ENCODE results near the gene KIF7.

KIF7 gene

GRCh38 chr15:89664441-89665350 is 9.4 kb upstream of the KIF7 start:
- H3K9me3 Mint-ChIP-seq: no peaks in the 10 kb centered on the region
- H3K4me1 Mint-ChIP-seq (ENCODE audit: low read depth): peaks cover 9% of the 10 kb centered on the region
- H3K4me3 Mint-ChIP-seq: no peak overlapping the region
- H3K36me3 Mint-ChIP-seq (ENCODE audit: low read depth): no peaks in the 10 kb centered on the region
- intact Hi-C loops (cut with micrococcal nuclease): no loop called here
- H3K27ac Mint-ChIP-seq: no peak overlapping the region
- H3K27me3 Mint-ChIP-seq: peaks cover 30% of the 10 kb centered on the region

- Mint-ChIP-seq H3K27ac (peak overlapping the region; percentile 9), H3K36me3 (ENCODE audit: low read depth) (no peaks in the 10 kb centered on the region), H3K4me3 (no peak overlapping the region), H3K27me3 (peaks cover 35% of the 10 kb centered on the region), H3K9me3 (no peaks in the 10 kb centered on the region), H3K4me1 (ENCODE audit: low read depth) (peaks cover 15% of the 10 kb centered on the region)
- intact Hi-C loops (cut with micrococcal nuclease): no loop called here
Measured at GRCh38 chr15:89662893-89663626, 7.8 kb upstream of the KIF7 start.

GRCh38 chr15:89660556-89660955 is 5.3 kb upstream of the KIF7 start:
- intact Hi-C loops (cut with micrococcal nuclease): no loop called here
- Mint-ChIP-seq H3K9me3 (no peaks in the 10 kb centered on the region), H3K4me1 (ENCODE audit: low read depth) (peaks cover 15% of the 10 kb centered on the region), H3K4me3 (no peak overlapping the region), H3K27ac (no peak overlapping the region), H3K27me3 (peaks cover 39% of the 10 kb centered on the region), H3K36me3 (ENCODE audit: low read depth) (no peaks in the 10 kb centered on the region)

- H3K36me3 Mint-ChIP-seq (ENCODE audit: low read depth): no peaks in the 10 kb centered on the region
- intact Hi-C loops (cut with micrococcal nuclease): no loop called here
- no peak overlapping the region for H3K4me3 Mint-ChIP-seq
- H3K27ac Mint-ChIP-seq: no peak overlapping the region
- H3K4me1 Mint-ChIP-seq (ENCODE audit: low read depth): peaks cover 18% of the 10 kb centered on the region
- H3K9me3 Mint-ChIP-seq: no peaks in the 10 kb centered on the region
- peaks cover 43% of the 10 kb centered on the region for H3K27me3 Mint-ChIP-seq
Measured at GRCh38 chr15:89659295-89659694, 4.0 kb upstream of the KIF7 start.

- Mint-ChIP-seq H3K4me1 (ENCODE audit: low read depth) (peaks cover 15% of the 10 kb centered on the region), H3K27ac (no peak overlapping the region), H3K9me3 (no peaks in the 10 kb centered on the region), H3K36me3 (ENCODE audit: low read depth) (no peaks in the 10 kb centered on the region), H3K4me3 (no peak overlapping the region), H3K27me3 (peaks cover 53% of the 10 kb centered on the region)
- intact Hi-C loops (cut with micrococcal nuclease): no loop called here
Measured at GRCh38 chr15:89657686-89658200, 2.5 kb upstream of the KIF7 start.

GRCh38 chr15:89656116-89656815 is 999 bp upstream of the KIF7 start:
- Mint-ChIP-seq H3K27ac (no peak overlapping the region), H3K9me3 (no peaks in the 10 kb centered on the region), H3K4me1 (ENCODE audit: low read depth) (peaks cover 14% of the 10 kb centered on the region), H3K4me3 (no peak overlapping the region), H3K27me3 (peaks cover 55% of the 10 kb centered on the region), H3K36me3 (ENCODE audit: low read depth) (no peaks in the 10 kb centered on the region)
- intact Hi-C loops (cut with micrococcal nuclease): no loop called here

- peaks cover 12% of the 10 kb centered on the region for H3K4me1 Mint-ChIP-seq (ENCODE audit: low read depth)
- H3K4me3 Mint-ChIP-seq: peak overlapping the region; percentile 72
- no peaks in the 10 kb centered on the region for H3K36me3 Mint-ChIP-seq (ENCODE audit: low read depth)
- intact Hi-C loops (cut with micrococcal nuclease): no loop called here
- H3K27me3 Mint-ChIP-seq: peaks cover 52% of the 10 kb centered on the region
- no peak overlapping the region for H3K27ac Mint-ChIP-seq
- no peaks in the 10 kb centered on the region for H3K9me3 Mint-ChIP-seq
Measured at GRCh38 chr15:89654301-89654761, 936 bp downstream of the KIF7 start.

- no peak overlapping the region for H3K4me3 Mint-ChIP-seq
- no peak overlapping the region for H3K27ac Mint-ChIP-seq
- H3K27me3 Mint-ChIP-seq: peaks cover 50% of the 10 kb centered on the region
- peaks cover 8% of the 10 kb centered on the region for H3K4me1 Mint-ChIP-seq (ENCODE audit: low read depth)
- no peaks in the 10 kb centered on the region for H3K9me3 Mint-ChIP-seq
- intact Hi-C loops (cut with micrococcal nuclease): no loop called here
- no peaks in the 10 kb centered on the region for H3K36me3 Mint-ChIP-seq (ENCODE audit: low read depth)
Measured at GRCh38 chr15:89653578-89653977, 1.7 kb downstream of the KIF7 start.

- Mint-ChIP-seq H3K4me1 (ENCODE audit: low read depth) (peaks cover 8% of the 10 kb centered on the region), H3K27me3 (peaks cover 48% of the 10 kb centered on the region), H3K4me3 (no peak overlapping the region)
Measured at GRCh38 chr15:89652666-89653065, 2.6 kb downstream of the KIF7 start.

GRCh38 chr15:89652131-89652530 is 3.1 kb downstream of the KIF7 start:
- H3K9me3 Mint-ChIP-seq: no peaks in the 10 kb centered on the region
- no peak overlapping the region for H3K4me3 Mint-ChIP-seq
- peaks cover 50% of the 10 kb centered on the region for H3K27me3 Mint-ChIP-seq
- H3K36me3 Mint-ChIP-seq (ENCODE audit: low read depth): no peaks in the 10 kb centered on the region
- peaks cover 11% of the 10 kb centered on the region for H3K4me1 Mint-ChIP-seq (ENCODE audit: low read depth)
- H3K27ac Mint-ChIP-seq: no peak overlapping the region
- intact Hi-C loops (cut with micrococcal nuclease): no loop called here

More at GRCh38 chr15:89652666-89653065, 2.6 kb downstream of the KIF7 start:
- no peak overlapping the region for H3K27ac Mint-ChIP-seq
- no peaks in the 10 kb centered on the region for H3K36me3 Mint-ChIP-seq (ENCODE audit: low read depth)
- H3K9me3 Mint-ChIP-seq: no peaks in the 10 kb centered on the region
- intact Hi-C loops (cut with micrococcal nuclease): no loop called here

- Mint-ChIP-seq H3K27ac (no peak overlapping the region), H3K9me3 (no peaks in the 10 kb centered on the region), H3K27me3 (peaks cover 32% of the 10 kb centered on the region), H3K36me3 (ENCODE audit: low read depth) (no peaks in the 10 kb centered on the region), H3K4me1 (ENCODE audit: low read depth) (peaks cover 11% of the 10 kb centered on the region), H3K4me3 (no peak overlapping the region)
- intact Hi-C loops (cut with micrococcal nuclease): loop anchor here (5.0 kb wide), 1 partner anchor 238 kb away; no protein-coding TSS in a partner anchor
Measured at GRCh38 chr15:89649716-89650115, 5.6 kb downstream of the KIF7 start.

- no peak overlapping the region for H3K4me3 Mint-ChIP-seq
- H3K27me3 Mint-ChIP-seq: peaks cover 26% of the 10 kb centered on the region
- H3K4me1 Mint-ChIP-seq (ENCODE audit: low read depth): peaks cover 5% of the 10 kb centered on the region
- intact Hi-C loops (cut with micrococcal nuclease): loop anchor here (5.0 kb wide), 1 partner anchor 238 kb away; no protein-coding TSS in a partner anchor
- H3K27ac Mint-ChIP-seq: no peak overlapping the region
- no peaks in the 10 kb centered on the region for H3K9me3 Mint-ChIP-seq
- no peaks in the 10 kb centered on the region for H3K36me3 Mint-ChIP-seq (ENCODE audit: low read depth)
Measured at GRCh38 chr15:89649013-89649625, 6.1 kb downstream of the KIF7 start.

All from dendritic cell treated with granulocyte-macrophage colony-stimulating factor and Interleukin-4, amounts not matched to agents 40 ng/mL and 50 ng/mL, for 4 days (primary cell).